Activated B cell treated with CpG ODN at 0.5 μM for 24 hours (primary cell): ENCODE results near the gene FARS2. TPM values are rescaled to one million over a fixed set of nuclear protein-coding genes. Genes with fewer than 3 reads are reported as not detected.

Source experiments
- ATAC-seq: fragments of 200-7000 bp; cut with Tn5 transposase; one replicate; pipeline ENCODE4 v1.10.0; 2021; ENCODE audit warnings: low read depth, mild to moderate bottlenecking, moderate library complexity
- CTCF ChIA-PET: fragments of 350-600 bp; sonication (Branson Sonifier 250); formaldehyde crosslinking; loops from one replicate; lab custom pipeline; 2021; ENCODE audit warnings: antibody characterized with exemption; lab: Charles Lee
- POLR2A ChIA-PET: fragments of 350-600 bp; sonication (Branson Sonifier 250); formaldehyde crosslinking; loops from one replicate; lab custom pipeline; 2021; ENCODE audit warnings: antibody characterized with exemption; lab: Charles Lee
- DNase-seq: peaks from one replicate; pipeline ENCODE4 v3.0.0; 2022
- H3K27ac Mint-ChIP-seq: one replicate; pipeline ENCODE4 v1.8.0; 2020; ENCODE audit warnings: mixed read lengths
- H3K27me3 Mint-ChIP-seq: one replicate; pipeline ENCODE4 v1.8.0; 2021; ENCODE audit warnings: mixed read lengths
- H3K36me3 Mint-ChIP-seq: one replicate; pipeline ENCODE4 v1.8.0; 2021; ENCODE audit warnings: low read depth, mixed read lengths
- H3K4me1 Mint-ChIP-seq: one replicate; pipeline ENCODE4 v1.8.0; 2021; ENCODE audit warnings: mixed read lengths
- H3K4me3 Mint-ChIP-seq: one replicate; pipeline ENCODE4 v1.8.0; 2020; ENCODE audit warnings: mild to moderate bottlenecking, mixed read lengths
- H3K9me3 Mint-ChIP-seq: one replicate; pipeline ENCODE4 v1.8.0; 2020; ENCODE audit warnings: mixed read lengths
- CTCF ChIP-seq: fragments of 200-600 bp; IDR thresholded peaks from one replicate; pipeline ENCODE4 v1.8.0; 2022; ENCODE audit warnings: antibody characterized with exemption, mild to moderate bottlenecking
- intact Hi-C: fragments of 100-400 bp; cut with micrococcal nuclease; formaldehyde crosslinking; loops from one replicate; pipeline ENCODE4 v1.15.1; 2024
- total RNA-seq: library from RNA; stranded (reverse); gene quantifications from 2 replicates; pipeline ENCODE4 v1.2.3, GENCODE V29; 2022

The FARS2 gene
- total RNA-seq, 1 donor from 2014 or later: 32.7 TPM

GRCh38 chr6:5569491-5569890 lies 308.2 kb downstream of the FARS2 start:
- ATAC-seq: no peak
- Mint-ChIP-seq H3K27me3 (no peaks in the 10 kb centered on the region), H3K27ac (no peak overlapping the region), H3K4me3 (no peak overlapping the region), H3K4me1 (peaks cover 21% of the 10 kb centered on the region), H3K36me3 (peaks cover 12% of the 10 kb centered on the region), H3K9me3 (peaks cover 5% of the 10 kb centered on the region)
- ChIA-PET POLR2A (interaction anchor here (0.6 kb wide), 1 partner anchor 150 kb away, joined by 9 read pairs; no protein-coding TSS in a partner anchor), CTCF (no interaction called here)
- intact Hi-C loops: loop anchor here (5.0 kb wide), 1 partner anchor 52 kb away; no protein-coding TSS in a partner anchor
- DNase-seq: no peak
- no peak for TF ChIP-seq CTCF

GRCh38 chr6:5570641-5571040 lies 309.3 kb downstream of the FARS2 start:
- no peak for TF ChIP-seq CTCF
- intact Hi-C loops: no loop called here
- Mint-ChIP-seq H3K27me3 (no peaks in the 10 kb centered on the region), H3K4me3 (no peak overlapping the region), H3K36me3 (peaks cover 15% of the 10 kb centered on the region), H3K27ac (no peak overlapping the region), H3K4me1 (peaks cover 21% of the 10 kb centered on the region), H3K9me3 (peaks cover 5% of the 10 kb centered on the region)
- CTCF ChIA-PET: no interaction called here
- no peak for DNase-seq
- no peak for ATAC-seq
- POLR2A ChIA-PET: no interaction called here

GRCh38 chr6:5580736-5581581 lies 319.6 kb downstream of the FARS2 start:
- DNase-seq (no peak), ATAC-seq (peak; percentile 61)
- peaks cover 6% of the 10 kb centered on the region for H3K36me3 Mint-ChIP-seq
- intact Hi-C loops: loop anchor here (5.0 kb wide), 1 partner anchor 416 kb away; no protein-coding TSS in a partner anchor
- POLR2A ChIA-PET: no interaction called here
- CTCF ChIA-PET: no interaction called here
- no peaks in the 10 kb centered on the region for H3K9me3 Mint-ChIP-seq
- H3K27ac Mint-ChIP-seq: peak overlapping the region; percentile 65
- no peak for TF ChIP-seq CTCF
- peaks cover 17% of the 10 kb centered on the region for H3K4me1 Mint-ChIP-seq
- no peaks in the 10 kb centered on the region for H3K27me3 Mint-ChIP-seq
- H3K4me3 Mint-ChIP-seq: peak overlapping the region; percentile 35

- Mint-ChIP-seq H3K27ac (no peak overlapping the region), H3K27me3 (no peaks in the 10 kb centered on the region), H3K4me1 (peaks cover 17% of the 10 kb centered on the region), H3K9me3 (peaks cover 4% of the 10 kb centered on the region), H3K36me3 (peaks cover 6% of the 10 kb centered on the region), H3K4me3 (no peak overlapping the region)
- ChIA-PET CTCF (interaction anchor here (0.7 kb wide), 1 partner anchor 40 kb away, joined by 3 read pairs; no protein-coding TSS in a partner anchor), POLR2A (no interaction called here)
- DNase-seq (no peak), ATAC-seq (no peak)
- intact Hi-C loops: loop anchor here (5.0 kb wide), 1 partner anchor 415 kb away; no protein-coding TSS in a partner anchor
- TF ChIP-seq CTCF: no peak
Observed at GRCh38 chr6:5582762-5583161, 321.4 kb downstream of the FARS2 start.

GRCh38 chr6:5583528-5583927 lies 322.2 kb downstream of the FARS2 start:
- H3K27me3 Mint-ChIP-seq: no peaks in the 10 kb centered on the region
- peaks cover 4% of the 10 kb centered on the region for H3K9me3 Mint-ChIP-seq
- POLR2A ChIA-PET: no interaction called here
- no peak for TF ChIP-seq CTCF
- H3K36me3 Mint-ChIP-seq: peaks cover 6% of the 10 kb centered on the region
- no peak for DNase-seq
- intact Hi-C loops: loop anchor here (5.0 kb wide), 1 partner anchor 414 kb away; no protein-coding TSS in a partner anchor
- H3K4me3 Mint-ChIP-seq: no peak overlapping the region
- no peak overlapping the region for H3K27ac Mint-ChIP-seq
- CTCF ChIA-PET: no interaction called here
- peaks cover 17% of the 10 kb centered on the region for H3K4me1 Mint-ChIP-seq
- no peak for ATAC-seq
